Suprapubic skin (tissue), 4 donors: ENCODE results near the gene DIP2C.

Experiments
- CTCF ChIP-seq, 2 donors: fragments of 200-600 bp in 1 of 2; fragments of 450-650 bp in 1 of 2; sonication (generic) in 1 of 2; IDR thresholded peaks; one replicate each; pipeline ENCODE4 v1.5.1; 2016 to 2019; ENCODE audit warnings: antibody characterized with exemption in 2 of 2, mild to moderate bottlenecking in 1 of 2, moderate library complexity in 1 of 2
- EP300 ChIP-seq: sonication (generic); formaldehyde crosslinking; IDR thresholded peaks from one replicate; pipeline ENCODE4 v1.6.1; 2017; ENCODE audit warnings: antibody characterized with exemption
- POLR2A ChIP-seq, 2 donors: fragments of 450-650 bp; IDR thresholded peaks; one replicate each; pipeline ENCODE4 v1.6.1; 2017; ENCODE audit warnings: antibody characterized with exemption in 2 of 2, mild to moderate bottlenecking in 2 of 2, moderate library complexity in 2 of 2
- POLR2AphosphoS5 ChIP-seq, 3 donors: sonication (generic); formaldehyde crosslinking; IDR thresholded peaks; one replicate each; pipeline ENCODE4 v1.6.1; 2017; ENCODE audit warnings: antibody characterized with exemption in 3 of 3

DNA sequence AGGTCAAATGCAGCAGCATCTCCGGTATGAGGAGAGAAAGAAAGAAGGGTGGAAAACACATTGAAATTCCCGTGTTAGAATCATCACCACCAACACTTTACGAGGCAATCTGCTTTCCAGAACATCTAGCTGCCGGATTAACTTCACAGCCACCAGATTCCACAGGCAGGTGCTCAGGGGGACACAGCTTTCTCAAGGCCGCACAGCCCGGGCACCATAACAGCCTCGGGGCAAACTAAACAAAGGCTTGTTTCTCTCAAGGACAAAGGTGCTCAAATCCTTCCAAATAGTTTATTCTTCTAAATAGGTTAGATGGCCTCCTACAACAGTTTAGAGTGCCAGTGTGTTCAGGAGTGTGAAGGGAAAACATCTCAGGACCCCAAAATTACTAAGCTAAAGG lies 156.3 kb downstream of the DIP2C start:
- TF ChIP-seq POLR2AphosphoS5 (IDR thresholded peaks at IDR 0.05), result no peak
- no peak for TF ChIP-seq EP300
- TF ChIP-seq CTCF (IDR thresholded peaks at IDR 0.05), result no peak
- TF ChIP-seq POLR2A (IDR thresholded peaks at IDR 0.05), result no peak
